ENCODE measurements around the gene SEC31A.

SEC31A gene

GRCh38 chr4:82777857-82778525 lies 113.0 kb downstream of the SEC31A start:
- H3K27ac ChIP-seq, result no peak overlapping the region
- no peak for TF ChIP-seq CTCF (conservative IDR thresholded peaks at IDR 0.05)

- TF ChIP-seq CTCF (conservative IDR thresholded peaks at IDR 0.05), result no peak
- H3K27ac ChIP-seq, result no peak overlapping the region
Observed at GRCh38 chr4:82776925-82777542, 113.9 kb downstream of the SEC31A start.

GRCh38 chr4:82775243-82775642 lies 115.7 kb downstream of the SEC31A start:
- TF ChIP-seq CTCF (conservative IDR thresholded peaks at IDR 0.05), result no peak
- H3K27ac ChIP-seq, result no peak overlapping the region

GRCh38 chr4:82774711-82775171 lies 116.2 kb downstream of the SEC31A start:
- TF ChIP-seq CTCF (conservative IDR thresholded peaks at IDR 0.05), result no peak
- no peak overlapping the region for H3K27ac ChIP-seq

- no peak for TF ChIP-seq CTCF (conservative IDR thresholded peaks at IDR 0.05)
- H3K27ac ChIP-seq, result no peak overlapping the region
Observed at GRCh38 chr4:82773057-82773456, 117.9 kb downstream of the SEC31A start.

GRCh38 chr4:82770607-82771006 lies 120.3 kb downstream of the SEC31A start:
- TF ChIP-seq CTCF (conservative IDR thresholded peaks at IDR 0.05), result no peak
- H3K27ac ChIP-seq, result no peak overlapping the region
